OCI-LY3 (cell line): ENCODE measurements around the gene CEP20.

Source experiments
- CTCF ChIP-seq: fragments of 200-600, 300-600 bp; sonication (generic); IDR thresholded peaks from 2 replicates; pipeline ENCODE4 v1.5.1; 2014; ENCODE audit warnings: antibody characterized with exemption, low read length, low read depth
- EZH2phosphoT487 ChIP-seq: fragments of 200-600 bp; shearing (Covaris generic); IDR thresholded peaks from 2 replicates; pipeline ENCODE4 v1.6.1; 2018; ENCODE audit warnings: antibody characterized with exemption, mixed run types, low read depth

- TF ChIP-seq CTCF, result no peak
- TF ChIP-seq EZH2phosphoT487, result no peak
These were observed 34.3 kb downstream of the CEP20 start for GRCh38 chr16:15854061-15854460.
